Lower lobe of right lung (tissue), 2 donors: ENCODE results near the gene EFHC1. TPM values are rescaled to one million over a fixed set of nuclear protein-coding genes. Genes with fewer than 3 reads are reported as not detected.
A peak's percentile ranks its signal among the peaks of the same experiment; 100 is the strongest.

ENCODE experiments used
- ATAC-seq, 2 donors: fragments of 200-7000 bp; cut with Tn5 transposase; one replicate each; pipeline ENCODE4 v1.9.1; 2020 to 2022; ENCODE audit warnings: mild to moderate bottlenecking in 2 of 2, moderate library complexity in 2 of 2
- DNase-seq: peaks from one replicate; pipeline ENCODE4 v3.0.0-alpha.2; 2020
- H3K27ac ChIP-seq: fragments of 200-600 bp; one replicate; pipeline ENCODE4 v1.8.0; 2022
- H3K27me3 ChIP-seq: fragments of 200-600 bp; one replicate; pipeline ENCODE4 v1.8.0; 2022; ENCODE audit warnings: low read depth
- H3K36me3 ChIP-seq: fragments of 200-600 bp; one replicate; pipeline ENCODE4 v1.8.0; 2022; ENCODE audit warnings: mild to moderate bottlenecking
- H3K4me1 ChIP-seq: fragments of 200-600 bp; one replicate; pipeline ENCODE4 v1.8.0; 2022
- H3K4me3 ChIP-seq: fragments of 200-600 bp; one replicate; pipeline ENCODE4 v1.8.0; 2022; ENCODE audit warnings: mild to moderate bottlenecking
- H3K9me3 ChIP-seq: fragments of 200-600 bp; one replicate; pipeline ENCODE4 v1.8.0; 2022
- CTCF ChIP-seq: fragments of 200-600 bp; IDR thresholded peaks from one replicate; pipeline ENCODE4 v1.8.0; 2022; ENCODE audit warnings: antibody characterized with exemption, mild to moderate bottlenecking
- intact Hi-C: fragments of 100-400 bp; cut with DNase I; formaldehyde crosslinking; loops from one replicate; pipeline ENCODE4 v1.11.0; 2022
- total RNA-seq: library from RNA; stranded (reverse); fragmentation: NEBNext Ultra II Directional; extraction: Animal tissue kit (Norgen Biotek cat#: 25700); gene quantifications from one replicate; pipeline ENCODE4 v1.2.1, GENCODE V29; 2021
- donor health status: DM: no; HTN: yes; CAD: no; lungs with severe emphysema.

EFHC1 gene
- total RNA-seq, 1 donor from 2014 or later = 42.2 TPM

- no peak for TF ChIP-seq CTCF
- DNase-seq (no peak), ATAC-seq (no peak)
- intact Hi-C loops = no loop called here
- H3K27me3 ChIP-seq = no peaks in the 10 kb centered on the region
- peaks cover 16% of the 10 kb centered on the region for H3K4me1 ChIP-seq
- no peaks in the 10 kb centered on the region for H3K36me3 ChIP-seq
- no peak overlapping the region for H3K27ac ChIP-seq
- H3K9me3 ChIP-seq = no peaks in the 10 kb centered on the region
- H3K4me3 ChIP-seq = no peak overlapping the region
Measured at GRCh38 chr6:52388790-52389189, 31.4 kb upstream of the EFHC1 start.

- Histone ChIP-seq H3K36me3 (no peaks in the 10 kb centered on the region), H3K27ac (peak overlapping the region; percentile 66), H3K4me1 (peaks cover 16% of the 10 kb centered on the region), H3K9me3 (no peaks in the 10 kb centered on the region), H3K4me3 (no peak overlapping the region), H3K27me3 (no peaks in the 10 kb centered on the region)
- peak; percentile 15 to 17 for ATAC-seq
- no peak for DNase-seq
- TF ChIP-seq CTCF = no peak
- intact Hi-C loops = no loop called here
Measured at GRCh38 chr6:52389264-52389625, 30.9 kb upstream of the EFHC1 start.

- peaks cover 16% of the 10 kb centered on the region for H3K4me1 ChIP-seq
- no peak overlapping the region for H3K4me3 ChIP-seq
- ATAC-seq = peak; percentile 70 to 77
- no peaks in the 10 kb centered on the region for H3K36me3 ChIP-seq
- peak; percentile 59 for DNase-seq
- intact Hi-C loops = no loop called here
- TF ChIP-seq CTCF = no peak
- H3K27ac ChIP-seq = peak overlapping the region; percentile 66
- H3K9me3 ChIP-seq = no peaks in the 10 kb centered on the region
- H3K27me3 ChIP-seq = no peaks in the 10 kb centered on the region
Measured at GRCh38 chr6:52389626-52390360, 30.3 kb upstream of the EFHC1 start.

GRCh38 chr6:52390361-52390727, 29.8 kb upstream of the EFHC1 start:
- no peaks in the 10 kb centered on the region for H3K9me3 ChIP-seq
- H3K27ac ChIP-seq = peak overlapping the region; percentile 66
- H3K36me3 ChIP-seq = no peaks in the 10 kb centered on the region
- intact Hi-C loops = no loop called here
- H3K4me3 ChIP-seq = no peak overlapping the region
- no peak for DNase-seq
- H3K4me1 ChIP-seq = peaks cover 16% of the 10 kb centered on the region
- no peaks in the 10 kb centered on the region for H3K27me3 ChIP-seq
- TF ChIP-seq CTCF = no peak
- peak; percentile 66 to 72 for ATAC-seq

- DNase-seq (no peak), ATAC-seq (no peak)
- peaks cover 16% of the 10 kb centered on the region for H3K4me1 ChIP-seq
- no peaks in the 10 kb centered on the region for H3K27me3 ChIP-seq
- no peak for TF ChIP-seq CTCF
- no peaks in the 10 kb centered on the region for H3K36me3 ChIP-seq
- no peak overlapping the region for H3K27ac ChIP-seq
- intact Hi-C loops = no loop called here
- H3K9me3 ChIP-seq = no peaks in the 10 kb centered on the region
- H3K4me3 ChIP-seq = no peak overlapping the region
Measured at GRCh38 chr6:52391599-52391998, 28.5 kb upstream of the EFHC1 start.
